Aorta (tissue), 5 donors: ENCODE results near the gene SEMA6B. TPM values are rescaled to one million over a fixed set of nuclear protein-coding genes. Genes with fewer than 3 reads are reported as not detected.

Source experiments
- ATAC-seq: fragments of 200-7000 bp; cut with Tn5 transposase; one replicate; pipeline ENCODE4 v1.9.1; 2022; ENCODE audit warnings: moderate library complexity; ENCODE audit not compliant: low FRiP score
- DNase-seq, 2 donors: peaks; one replicate each; pipeline ENCODE4 v3.0.0-alpha.2; 2020
- H3K27ac ChIP-seq, 2 donors: one replicate each; pipeline ENCODE4 v1.5.1; 2013; ENCODE audit warnings: low read length in 2 of 2, mild to moderate bottlenecking in 2 of 2, moderate library complexity in 2 of 2, control low read depth in 1 of 2, inconsistent platforms in 1 of 2, low read depth in 1 of 2
- H3K27me3 ChIP-seq, 2 donors: one replicate each; pipeline ENCODE4 v1.6.1; 2013; ENCODE audit warnings: control low read depth in 1 of 2, low read length in 1 of 2, mild to moderate bottlenecking in 1 of 2, moderate library complexity in 1 of 2; ENCODE audit not compliant: insufficient read depth in 2 of 2, control insufficient read depth in 1 of 2
- H3K36me3 ChIP-seq, 2 donors: one replicate each; pipeline ENCODE4 v1.6.1; 2013; ENCODE audit warnings: control low read depth in 1 of 2, low read length in 1 of 2, mild to moderate bottlenecking in 1 of 2; ENCODE audit not compliant: insufficient read depth in 2 of 2, control insufficient read depth in 1 of 2
- H3K4me1 ChIP-seq, 2 donors: one replicate each; pipeline ENCODE4 v1.6.1; 2013; ENCODE audit warnings: low read length in 2 of 2, control low read depth in 1 of 2, mild to moderate bottlenecking in 1 of 2, moderate library complexity in 1 of 2; ENCODE audit not compliant: insufficient read depth in 2 of 2, control insufficient read depth in 1 of 2
- H3K4me3 ChIP-seq, 2 donors: one replicate each; pipeline ENCODE4 v1.5.1; 2013; ENCODE audit warnings: low read length in 2 of 2, control low read depth in 1 of 2, mild to moderate bottlenecking in 1 of 2
- H3K9me3 ChIP-seq: one replicate; pipeline ENCODE4 v1.6.1; 2013; ENCODE audit warnings: mild to moderate bottlenecking, low read length; ENCODE audit not compliant: control insufficient read depth
- WGBS, 2 donors: extraction: QIAGEN DNeasy Blood & Tissue Kit; methylation state at CpG; one replicate each; pipeline ENCODE4 v1.1.7; 2013; 5-methylcytosine and 5-hydroxymethylcytosine counted together
- intact Hi-C, 2 donors: fragments of 100-400 bp; cut with DNase I; formaldehyde crosslinking; loops; one replicate each; pipeline versions ENCODE4 v1.14.2 to v1.15.0; 2022
- polyA plus RNA-seq, 2 donors: library from polyadenylated mRNA; stranded (reverse); fragments of 200-250 nt; gene quantifications; one replicate each; pipeline ENCODE4 v1.2.3, GENCODE V29; 2013
- total RNA-seq, 2 donors: library from RNA; stranded (reverse); fragmentation: NEBNext Ultra II Directional; extraction: Animal tissue kit (Norgen Biotek cat#: 25700); gene quantifications; one replicate each; pipeline ENCODE4 v1.2.1, GENCODE V29; 2021
- donor health status: healthy with polysubstance abuse.
- donor health status: Bipolar disorder and iron deficiency.
- donor health status: DM: no; HTN: no; CAD: no.
- donor health status: DM: no; HTN: no; CAD: no.
- donor health status: DM: yes; HTN: yes; CAD: no.

The SEMA6B gene
- total and polyA plus RNA-seq, 4 donors, result 0.43 to 32.0 (median 13.5) TPM

GRCh38 chr19:4555657-4556561, 3.6 kb downstream of the SEMA6B start:
- Histone ChIP-seq H3K9me3 (no peaks in the 10 kb centered on the region), H3K36me3 (no peaks in the 10 kb centered on the region), H3K4me1 (no peaks in the 10 kb centered on the region), H3K4me3 (no peak overlapping the region), H3K27ac (no peak overlapping the region), H3K27me3 (no peaks in the 10 kb centered on the region)
- DNase-seq (no peak), ATAC-seq (no peak)
- intact Hi-C loops, result loop anchor here (5.0 kb wide), 1 partner anchor 81 kb away; the partner anchor contains the start of gene TNFAIP8L1 (in 2 of the 2)
- 68 to 71% methylated on average over 43 of the region's 43 CpGs for WGBS, 2 donors

- H3K4me3 ChIP-seq, result no peak overlapping the region
- H3K27ac ChIP-seq, result no peak overlapping the region
- H3K36me3 ChIP-seq, result no peaks in the 10 kb centered on the region
- ATAC-seq, result no peak
- intact Hi-C loops, result loop anchor here (5.0 kb wide), 1 partner anchor 83 kb away; the partner anchor contains the start of gene TNFAIP8L1 (in 2 of the 2)
- H3K4me1 ChIP-seq, result no peaks in the 10 kb centered on the region
- no peaks in the 10 kb centered on the region for H3K27me3 ChIP-seq
- 72 to 73% methylated on average over 7 of the region's 7 CpGs for WGBS, 2 donors
- no peaks in the 10 kb centered on the region for H3K9me3 ChIP-seq
- no peak for DNase-seq
Measured at GRCh38 chr19:4554717-4555116, 4.8 kb downstream of the SEMA6B start.

- Histone ChIP-seq H3K9me3 (no peaks in the 10 kb centered on the region), H3K27me3 (no peaks in the 10 kb centered on the region), H3K36me3 (no peaks in the 10 kb centered on the region), H3K4me1 (no peaks in the 10 kb centered on the region), H3K27ac (no peak overlapping the region), H3K4me3 (no peak overlapping the region)
- intact Hi-C loops, result no loop called here
- ATAC-seq (no peak), DNase-seq (no peak)
- 58 to 92% methylated on average over 3 of the region's 3 CpGs for WGBS, 2 donors
Measured at GRCh38 chr19:4553775-4554174, 5.7 kb downstream of the SEMA6B start.

GRCh38 chr19:4553092-4553695, 6.3 kb downstream of the SEMA6B start:
- Histone ChIP-seq H3K27ac (no peak overlapping the region), H3K36me3 (no peaks in the 10 kb centered on the region), H3K4me3 (no peak overlapping the region), H3K4me1 (no peaks in the 10 kb centered on the region), H3K9me3 (no peaks in the 10 kb centered on the region), H3K27me3 (no peaks in the 10 kb centered on the region)
- no peak for DNase-seq
- no peak for ATAC-seq
- intact Hi-C loops, result no loop called here

GRCh38 chr19:4552525-4552819, 7.0 kb downstream of the SEMA6B start:
- Histone ChIP-seq H3K27ac (no peak overlapping the region), H3K4me3 (no peak overlapping the region), H3K36me3 (no peaks in the 10 kb centered on the region), H3K4me1 (no peaks in the 10 kb centered on the region), H3K9me3 (no peaks in the 10 kb centered on the region), H3K27me3 (no peaks in the 10 kb centered on the region)
- intact Hi-C loops, result no loop called here
- DNase-seq (no peak), ATAC-seq (no peak)
- WGBS, 2 donors, result 82 to 83% methylated on average over 18 of the region's 18 CpGs

GRCh38 chr19:4550479-4551050, 8.9 kb downstream of the SEMA6B start:
- DNase-seq (no peak), ATAC-seq (no peak)
- Histone ChIP-seq H3K4me3 (no peak overlapping the region), H3K27me3 (no peaks in the 10 kb centered on the region), H3K36me3 (no peaks in the 10 kb centered on the region), H3K4me1 (no peaks in the 10 kb centered on the region), H3K27ac (no peak overlapping the region), H3K9me3 (no peaks in the 10 kb centered on the region)
- intact Hi-C loops, result no loop called here
- 86 to 87% methylated on average over 26 of the region's 26 CpGs for WGBS, 2 donors

GRCh38 chr19:4550018-4550417, 9.5 kb downstream of the SEMA6B start:
- intact Hi-C loops, result no loop called here
- 91 to 94% methylated on average over 18 of the region's 18 CpGs for WGBS, 2 donors
- H3K36me3 ChIP-seq, result no peaks in the 10 kb centered on the region

GRCh38 chr19:4548238-4548584, 11.3 kb downstream of the SEMA6B start:
- no peaks in the 10 kb centered on the region for H3K4me1 ChIP-seq
- no peaks in the 10 kb centered on the region for H3K36me3 ChIP-seq
- intact Hi-C loops, result no loop called here
- H3K4me3 ChIP-seq, result no peak overlapping the region
- no peak overlapping the region for H3K27ac ChIP-seq
- 69 to 73% methylated on average over 12 to 14 of the region's 14 CpGs for WGBS, 2 donors
- no peak for ATAC-seq
- H3K9me3 ChIP-seq, result no peaks in the 10 kb centered on the region
- DNase-seq, result no peak
- no peaks in the 10 kb centered on the region for H3K27me3 ChIP-seq

More at GRCh38 chr19:4550018-4550417, 9.5 kb downstream of the SEMA6B start:
- Histone ChIP-seq H3K27me3 (no peaks in the 10 kb centered on the region), H3K4me1 (no peaks in the 10 kb centered on the region), H3K4me3 (no peak overlapping the region), H3K27ac (no peak overlapping the region), H3K9me3 (no peaks in the 10 kb centered on the region)
- ATAC-seq (no peak), DNase-seq (no peak)
